ENCODE results near the gene KSR1.
"Not testable (repeated sequence)": the region's sequence is repeated elsewhere in the genome, so short reads cannot be mapped to it uniquely, and the experiment has no call there.

The KSR1 gene

DNA sequence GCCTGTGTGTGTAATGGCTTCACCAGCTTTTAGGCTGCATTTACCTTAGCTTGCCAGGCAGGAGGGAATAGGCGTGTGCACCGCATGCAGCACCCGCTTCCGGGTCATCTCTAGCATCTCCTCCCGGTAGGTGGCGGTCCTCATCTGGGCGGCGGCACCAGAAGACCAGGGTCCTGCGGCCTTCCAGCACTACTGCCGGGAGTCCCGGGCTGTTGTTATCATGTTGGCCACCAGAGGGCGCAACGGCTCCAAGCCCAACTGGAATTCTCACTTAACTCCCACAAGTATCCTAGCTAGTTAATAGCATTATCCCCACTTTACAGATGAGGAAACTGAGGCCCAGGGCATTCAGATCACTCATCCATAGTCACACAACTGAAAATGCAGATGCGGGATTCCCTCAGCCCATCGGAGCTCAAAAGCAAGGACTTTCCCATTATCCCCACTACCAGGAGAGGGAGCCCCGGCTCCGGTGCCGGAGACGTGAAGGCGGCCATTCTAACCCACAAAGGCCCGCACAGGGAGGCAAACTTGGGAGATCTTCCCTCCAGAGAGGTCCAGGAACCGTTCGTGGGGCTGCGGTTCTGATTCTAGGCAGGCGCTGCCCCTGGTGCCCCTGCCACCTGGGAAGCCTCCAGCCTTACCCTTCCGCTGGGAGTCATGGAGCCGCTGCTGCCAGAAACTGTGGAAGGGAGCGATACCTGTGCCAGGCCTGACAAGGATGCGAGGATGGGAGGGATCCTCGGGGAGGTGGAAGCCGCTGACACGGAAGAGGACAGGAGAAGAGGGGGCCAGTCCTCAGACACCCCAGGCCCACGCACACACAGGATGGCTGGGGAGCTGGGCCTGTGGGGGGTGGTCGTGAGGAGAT is 198.6 kb downstream of the KSR1 start:
- TF ChIP-seq, protein P1, sequence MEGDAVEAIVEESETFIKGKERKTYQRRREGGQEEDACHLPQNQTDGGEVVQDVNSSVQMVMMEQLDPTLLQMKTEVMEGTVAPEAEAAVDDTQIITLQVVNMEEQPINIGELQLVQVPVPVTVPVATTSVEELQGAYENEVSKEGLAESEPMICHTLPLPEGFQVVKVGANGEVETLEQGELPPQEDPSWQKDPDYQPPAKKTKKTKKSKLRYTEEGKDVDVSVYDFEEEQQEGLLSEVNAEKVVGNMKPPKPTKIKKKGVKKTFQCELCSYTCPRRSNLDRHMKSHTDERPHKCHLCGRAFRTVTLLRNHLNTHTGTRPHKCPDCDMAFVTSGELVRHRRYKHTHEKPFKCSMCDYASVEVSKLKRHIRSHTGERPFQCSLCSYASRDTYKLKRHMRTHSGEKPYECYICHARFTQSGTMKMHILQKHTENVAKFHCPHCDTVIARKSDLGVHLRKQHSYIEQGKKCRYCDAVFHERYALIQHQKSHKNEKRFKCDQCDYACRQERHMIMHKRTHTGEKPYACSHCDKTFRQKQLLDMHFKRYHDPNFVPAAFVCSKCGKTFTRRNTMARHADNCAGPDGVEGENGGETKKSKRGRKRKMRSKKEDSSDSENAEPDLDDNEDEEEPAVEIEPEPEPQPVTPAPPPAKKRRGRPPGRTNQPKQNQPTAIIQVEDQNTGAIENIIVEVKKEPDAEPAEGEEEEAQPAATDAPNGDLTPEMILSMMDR (conservative IDR thresholded peaks at IDR 0.05), result peak; percentile 99
- no peak for TF ChIP-seq ZFX (IDR thresholded peaks at IDR 0.05)
- no peak overlapping the region for H3K27ac ChIP-seq

GRCh38 chr17:27655525-27656111 is 199.4 kb downstream of the KSR1 start:
- H3K27ac ChIP-seq, result not testable (repeated sequence)

DNA sequence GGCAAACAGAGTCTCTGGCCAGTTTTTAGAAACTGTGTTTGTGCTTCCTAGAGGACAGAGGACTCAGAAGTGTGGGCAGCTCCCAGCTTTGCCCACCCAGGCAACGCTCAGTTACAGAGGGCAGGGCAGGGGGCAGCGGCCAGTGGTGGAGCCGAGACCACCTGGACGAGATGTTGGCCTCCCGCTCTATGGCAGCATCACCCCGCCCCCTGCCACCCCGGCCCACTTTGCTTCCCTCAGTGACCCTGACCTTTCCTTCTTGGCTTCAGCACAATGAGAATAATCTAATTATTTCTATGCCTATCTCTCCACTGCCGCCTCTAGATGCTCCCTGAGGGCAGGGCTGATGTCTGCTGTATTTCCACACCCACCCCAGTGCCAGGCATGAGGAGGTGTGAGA is 200.4 kb downstream of the KSR1 start:
- H3K27ac ChIP-seq, result not testable (repeated sequence)

GRCh38 chr17:27657620-27658019 is 201.4 kb downstream of the KSR1 start:
- H3K27ac ChIP-seq, result no peak overlapping the region
- no peak for TF ChIP-seq ZFX (IDR thresholded peaks at IDR 0.05)
- TF ChIP-seq, protein P1 (conservative IDR thresholded peaks at IDR 0.05), result no peak

DNA sequence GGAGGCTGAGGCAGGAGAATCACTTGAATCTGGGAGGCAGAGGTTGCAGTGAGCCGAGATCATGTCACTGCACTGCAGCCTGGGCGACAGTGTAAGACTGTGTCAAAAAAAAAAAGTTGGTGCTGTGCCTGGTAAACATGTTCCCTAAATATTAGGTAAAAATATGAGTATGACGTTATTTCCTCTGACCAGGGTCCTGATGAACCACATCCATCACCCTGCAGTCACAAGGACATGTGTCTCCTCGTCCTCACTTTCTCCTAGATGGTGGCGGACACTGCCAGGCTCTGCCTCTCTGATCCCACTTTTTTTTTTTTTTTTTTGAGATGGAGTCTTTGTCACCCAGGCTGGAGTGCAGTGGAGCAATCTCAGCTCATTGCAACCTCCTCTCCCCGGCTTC is 203.4 kb downstream of the KSR1 start:
- H3K27ac ChIP-seq, result no peak overlapping the region
- no peak for TF ChIP-seq ZFX (IDR thresholded peaks at IDR 0.05)
- TF ChIP-seq, protein P1 (conservative IDR thresholded peaks at IDR 0.05), result no peak

- no peak for TF ChIP-seq ZFX (IDR thresholded peaks at IDR 0.05)
- TF ChIP-seq, protein P1 (conservative IDR thresholded peaks at IDR 0.05), result no peak
- H3K27ac ChIP-seq, result no peak overlapping the region
Measured at GRCh38 chr17:27660436-27660835, 204.2 kb downstream of the KSR1 start.

- no peak overlapping the region for H3K27ac ChIP-seq
- TF ChIP-seq, protein P1 (conservative IDR thresholded peaks at IDR 0.05), result no peak
- no peak for TF ChIP-seq ZFX (IDR thresholded peaks at IDR 0.05)
Measured at GRCh38 chr17:27663936-27664605, 207.8 kb downstream of the KSR1 start.

DNA sequence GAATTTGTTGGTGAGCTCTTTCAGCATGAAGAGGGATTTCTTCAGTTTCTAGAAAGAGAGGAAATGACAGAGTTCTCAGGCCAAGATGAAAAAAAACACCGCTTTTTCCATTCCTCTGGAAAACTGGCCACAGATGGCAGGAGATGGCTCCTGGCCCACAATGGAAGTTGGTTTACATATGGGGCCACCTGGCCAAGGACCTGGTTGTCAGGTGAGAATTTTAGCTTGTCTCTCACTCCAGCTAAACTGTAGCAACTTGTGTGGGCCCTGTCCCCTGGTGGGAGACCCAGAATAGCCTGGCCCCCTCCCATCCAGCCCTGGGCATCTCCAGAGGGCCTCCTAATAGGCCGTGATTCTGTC is 208.3 kb downstream of the KSR1 start:
- no peak overlapping the region for H3K27ac ChIP-seq
- no peak for TF ChIP-seq ZFX (IDR thresholded peaks at IDR 0.05)
- TF ChIP-seq, protein P1 (conservative IDR thresholded peaks at IDR 0.05), result no peak
